ENCODE measurements around the gene AFG3L2. TPM values are rescaled to one million over a fixed set of nuclear protein-coding genes. Genes with fewer than 3 reads are reported as not detected.
A peak's percentile ranks its signal among the peaks of the same experiment; 100 is the strongest.

AFG3L2 gene
- total RNA-seq, 1 donor from 2014 or later: 55.3 TPM

DNA sequence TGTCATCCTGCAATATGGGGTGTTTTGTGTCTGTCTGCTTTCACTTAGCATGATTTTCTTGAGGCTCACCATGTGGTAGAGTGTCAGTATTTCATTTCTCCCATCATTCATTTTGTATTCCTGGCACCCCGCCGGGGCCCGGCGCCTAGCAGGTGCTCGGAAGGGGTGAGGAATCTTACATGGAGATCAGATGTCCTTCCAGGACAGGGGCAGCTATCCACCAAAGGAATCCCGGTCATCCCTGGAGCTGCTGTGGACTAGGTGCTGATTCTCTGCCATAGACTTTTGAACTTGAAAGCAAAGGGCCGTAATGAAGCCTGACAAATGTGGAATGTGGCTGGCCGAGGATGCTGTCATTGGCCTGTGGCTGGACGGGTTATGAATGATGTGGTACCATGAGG, 33.1 kb upstream of the AFG3L2 start:
- Mint-ChIP-seq H3K27ac (ENCODE audit: unreplicated experiment) (no peak overlapping the region), H3K27me3 (ENCODE audit: low read depth) (peaks cover 26% of the 10 kb centered on the region), H3K36me3 (ENCODE audit: low read depth) (no peaks in the 10 kb centered on the region), H3K4me3 (peak overlapping the region; percentile 74), H3K9me3 (no peaks in the 10 kb centered on the region), H3K4me1 (peaks cover 40% of the 10 kb centered on the region)
- TF ChIP-seq, protein P1, sequence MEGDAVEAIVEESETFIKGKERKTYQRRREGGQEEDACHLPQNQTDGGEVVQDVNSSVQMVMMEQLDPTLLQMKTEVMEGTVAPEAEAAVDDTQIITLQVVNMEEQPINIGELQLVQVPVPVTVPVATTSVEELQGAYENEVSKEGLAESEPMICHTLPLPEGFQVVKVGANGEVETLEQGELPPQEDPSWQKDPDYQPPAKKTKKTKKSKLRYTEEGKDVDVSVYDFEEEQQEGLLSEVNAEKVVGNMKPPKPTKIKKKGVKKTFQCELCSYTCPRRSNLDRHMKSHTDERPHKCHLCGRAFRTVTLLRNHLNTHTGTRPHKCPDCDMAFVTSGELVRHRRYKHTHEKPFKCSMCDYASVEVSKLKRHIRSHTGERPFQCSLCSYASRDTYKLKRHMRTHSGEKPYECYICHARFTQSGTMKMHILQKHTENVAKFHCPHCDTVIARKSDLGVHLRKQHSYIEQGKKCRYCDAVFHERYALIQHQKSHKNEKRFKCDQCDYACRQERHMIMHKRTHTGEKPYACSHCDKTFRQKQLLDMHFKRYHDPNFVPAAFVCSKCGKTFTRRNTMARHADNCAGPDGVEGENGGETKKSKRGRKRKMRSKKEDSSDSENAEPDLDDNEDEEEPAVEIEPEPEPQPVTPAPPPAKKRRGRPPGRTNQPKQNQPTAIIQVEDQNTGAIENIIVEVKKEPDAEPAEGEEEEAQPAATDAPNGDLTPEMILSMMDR (conservative IDR thresholded peaks at IDR 0.05): no peak
- DNase-seq (ENCODE audit: low read depth, low spot score): no peak

DNA sequence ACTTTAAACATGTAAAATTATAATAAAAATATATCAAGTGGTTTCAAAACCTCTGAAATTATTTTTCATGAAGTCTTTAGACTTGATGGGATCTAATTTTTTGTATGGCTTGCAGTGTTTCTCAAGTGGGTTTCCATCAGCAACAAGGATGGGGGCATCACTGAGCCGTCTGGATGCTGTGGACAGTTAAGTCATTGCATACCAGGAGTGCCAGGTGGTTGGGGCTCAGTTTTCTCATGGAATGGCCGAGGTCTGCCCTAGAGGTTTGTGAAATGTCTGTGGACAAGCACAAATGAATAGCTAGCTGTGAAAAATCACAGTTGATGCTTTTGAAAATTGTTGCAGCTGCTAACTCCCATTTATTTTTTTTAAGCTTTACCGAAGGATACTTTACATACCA, 32.4 kb upstream of the AFG3L2 start:
- TF ChIP-seq, protein P1 (conservative IDR thresholded peaks at IDR 0.05): no peak
- no peak for DNase-seq (ENCODE audit: low read depth, low spot score)
- H3K27me3 Mint-ChIP-seq (ENCODE audit: low read depth): peaks cover 32% of the 10 kb centered on the region
- peaks cover 40% of the 10 kb centered on the region for H3K4me1 Mint-ChIP-seq
- no peak overlapping the region for H3K27ac Mint-ChIP-seq (ENCODE audit: unreplicated experiment)
- H3K36me3 Mint-ChIP-seq (ENCODE audit: low read depth): no peaks in the 10 kb centered on the region
- peak overlapping the region; percentile 74 for H3K4me3 Mint-ChIP-seq
- H3K9me3 Mint-ChIP-seq: no peaks in the 10 kb centered on the region

- H3K27me3 Mint-ChIP-seq (ENCODE audit: low read depth): peaks cover 40% of the 10 kb centered on the region
- TF ChIP-seq, protein P1 (conservative IDR thresholded peaks at IDR 0.05): no peak
Observed at GRCh38 chr18:12408247-12408869, 31.3 kb upstream of the AFG3L2 start.

DNA sequence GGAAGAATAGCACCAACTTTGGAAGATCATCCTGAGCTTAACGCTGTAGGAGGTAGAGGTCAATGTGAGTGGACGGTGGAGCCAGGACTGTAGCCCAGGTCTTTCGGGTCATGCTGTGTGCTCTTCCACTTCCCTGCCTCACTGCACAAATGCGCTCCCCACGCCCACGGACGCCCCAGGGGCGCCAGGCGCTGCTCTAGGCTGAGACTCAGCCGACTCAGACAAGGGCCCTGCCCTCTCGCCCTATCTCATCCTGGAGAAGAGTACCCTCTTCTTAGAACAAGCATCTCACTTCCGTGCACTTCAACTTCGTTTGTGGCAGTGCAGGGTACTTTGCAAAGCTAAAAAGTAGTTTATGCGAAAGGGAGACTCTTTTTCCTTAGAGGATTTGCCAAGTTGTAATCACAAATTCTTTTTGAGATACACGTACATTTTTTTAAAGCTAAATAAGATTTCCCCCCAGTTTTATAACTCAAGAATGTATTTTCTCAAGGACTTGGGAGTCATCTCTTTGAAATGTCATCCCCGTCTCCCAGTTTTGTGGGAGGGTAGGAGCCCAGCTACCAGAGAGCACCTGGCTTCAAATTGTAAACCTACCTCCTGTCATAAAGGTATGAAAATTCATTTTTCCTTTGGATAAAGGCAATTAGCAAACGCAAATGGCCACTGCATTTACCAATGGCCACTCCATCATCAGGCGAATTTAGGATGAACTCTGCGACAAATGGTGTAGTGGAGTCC, 29.5 kb upstream of the AFG3L2 start:
- DNase-seq (ENCODE audit: low read depth, low spot score): no peak
- no peaks in the 10 kb centered on the region for H3K36me3 Mint-ChIP-seq (ENCODE audit: low read depth)
- H3K27me3 Mint-ChIP-seq (ENCODE audit: low read depth): peaks cover 41% of the 10 kb centered on the region
- TF ChIP-seq, protein P1 (conservative IDR thresholded peaks at IDR 0.05): no peak
- H3K4me1 Mint-ChIP-seq: peaks cover 29% of the 10 kb centered on the region
- H3K4me3 Mint-ChIP-seq: peak overlapping the region; percentile 81
- no peak overlapping the region for H3K27ac Mint-ChIP-seq (ENCODE audit: unreplicated experiment)
- no peaks in the 10 kb centered on the region for H3K9me3 Mint-ChIP-seq

More at GRCh38 chr18:12408247-12408869, 31.3 kb upstream of the AFG3L2 start:
- H3K36me3 Mint-ChIP-seq (ENCODE audit: low read depth): no peaks in the 10 kb centered on the region
- peak; percentile 18 for DNase-seq (ENCODE audit: low read depth, low spot score)
- peak overlapping the region; percentile 55 for H3K27ac Mint-ChIP-seq (ENCODE audit: unreplicated experiment)
- peak overlapping the region; percentile 89 for H3K4me3 Mint-ChIP-seq
- peaks cover 33% of the 10 kb centered on the region for H3K4me1 Mint-ChIP-seq
- no peaks in the 10 kb centered on the region for H3K9me3 Mint-ChIP-seq

DNA sequence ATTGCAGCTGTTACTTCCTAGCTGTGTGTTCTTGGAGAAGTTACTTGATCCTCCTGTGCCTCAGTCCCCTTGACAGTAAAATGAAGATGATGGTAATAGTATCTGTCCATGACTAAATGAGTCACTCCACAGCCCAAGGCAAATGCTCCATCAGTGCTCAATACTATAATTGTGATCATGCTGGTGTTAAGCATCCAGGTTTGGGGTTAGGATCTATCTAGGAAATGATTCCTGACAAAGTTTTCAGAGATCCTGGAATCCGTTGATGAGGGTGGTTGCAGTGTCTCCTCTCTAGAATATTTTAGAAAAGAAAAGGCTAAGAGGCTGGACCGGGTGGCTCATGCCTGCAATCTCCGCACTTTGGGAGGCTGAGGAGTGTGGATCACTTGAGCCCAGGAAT, 28.0 kb upstream of the AFG3L2 start:
- no peaks in the 10 kb centered on the region for H3K36me3 Mint-ChIP-seq (ENCODE audit: low read depth)
- H3K4me3 Mint-ChIP-seq: peak overlapping the region; percentile 69
- H3K9me3 Mint-ChIP-seq: no peaks in the 10 kb centered on the region
- peaks cover 25% of the 10 kb centered on the region for H3K4me1 Mint-ChIP-seq
- no peak overlapping the region for H3K27ac Mint-ChIP-seq (ENCODE audit: unreplicated experiment)
- TF ChIP-seq, protein P1 (conservative IDR thresholded peaks at IDR 0.05): no peak
- no peak for DNase-seq (ENCODE audit: low read depth, low spot score)
- H3K27me3 Mint-ChIP-seq (ENCODE audit: low read depth): peaks cover 41% of the 10 kb centered on the region
